AG04449 (cell line): Measurements from ENCODE around the gene IGSF23.
"Not testable (repeated sequence)": the region's sequence is repeated elsewhere in the genome, so short reads cannot be mapped to it uniquely, and the experiment has no call there.

Experiments
- CTCF ChIA-PET: fragments of 350-600 bp; formaldehyde crosslinking; extraction: SDS; loops from one replicate; lab custom pipeline; 2021; ENCODE audit warnings: antibody characterized with exemption; lab: Yijun Ruan, JAX
- POLR2A ChIA-PET: fragments of 400-600, 350-600 bp; formaldehyde crosslinking; extraction: SDS; loops from one replicate; lab custom pipeline; 2020; ENCODE audit warnings: antibody characterized with exemption, inconsistent platforms; lab: Yijun Ruan, JAX
- DNase-seq: peaks from one replicate; pipeline ENCODE4 v3.0.0-alpha.2; 2010; ENCODE audit warnings: low read depth, low spot score
- H3K4me3 ChIP-seq: 2 replicates; pipeline ENCODE4 v1.5.1; 2011; ENCODE audit warnings: low read depth, mild to moderate bottlenecking, control low read depth, low read length
- CTCF ChIP-seq: IDR thresholded peaks from one replicate; pipeline ENCODE4 v1.5.1; 2011; ENCODE audit warnings: mild to moderate bottlenecking, moderate library complexity, low read length, control low read depth, inconsistent platforms; ENCODE audit not compliant: insufficient read depth; ENCODE audit errors: missing control alignments

IGSF23 gene

GRCh38 chr19:44677019-44677811 is 63.9 kb downstream of the IGSF23 start:
- ChIA-PET CTCF (interaction anchor here (0.6 to 7.8 kb wide), 7 partner anchors 12 to 159 kb away, joined by 3 to 43 read pairs (median 5); no protein-coding TSS in a partner anchor), POLR2A (interaction anchor here (0.5 to 0.8 kb wide), 2 partner anchors 10 to 32 kb away, joined by 3 read pairs; no protein-coding TSS in a partner anchor)
- peak; percentile 42 for DNase-seq
- H3K4me3 ChIP-seq, result no peak overlapping the region
- TF ChIP-seq CTCF, result no peak

DNA sequence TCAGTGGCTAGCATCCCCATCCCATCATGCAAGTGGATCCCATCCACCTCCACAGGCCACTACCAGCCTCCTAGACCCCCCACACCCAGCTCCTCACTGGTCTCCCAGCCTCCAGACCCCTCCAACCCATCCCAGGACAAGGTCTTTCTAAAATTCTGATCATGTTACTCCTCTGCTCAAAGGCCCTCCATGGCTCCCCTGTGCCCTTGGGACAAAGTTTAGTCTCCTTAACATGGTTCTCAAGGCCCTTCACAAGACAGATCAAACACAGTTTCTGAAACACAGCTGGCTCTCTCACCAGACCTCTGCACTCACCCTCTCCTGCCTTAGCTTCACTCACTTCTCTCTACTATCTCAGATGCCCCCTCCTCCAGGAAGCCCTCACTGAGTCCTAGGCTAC is 67.2 kb downstream of the IGSF23 start:
- POLR2A ChIA-PET, result no interaction called here
- no peak for DNase-seq
- no peak for TF ChIP-seq CTCF
- CTCF ChIA-PET, result interaction anchor here (2.5 kb wide), 1 partner anchor 9 kb away, joined by 15 read pairs; no protein-coding TSS in a partner anchor
- no peak overlapping the region for H3K4me3 ChIP-seq

DNA sequence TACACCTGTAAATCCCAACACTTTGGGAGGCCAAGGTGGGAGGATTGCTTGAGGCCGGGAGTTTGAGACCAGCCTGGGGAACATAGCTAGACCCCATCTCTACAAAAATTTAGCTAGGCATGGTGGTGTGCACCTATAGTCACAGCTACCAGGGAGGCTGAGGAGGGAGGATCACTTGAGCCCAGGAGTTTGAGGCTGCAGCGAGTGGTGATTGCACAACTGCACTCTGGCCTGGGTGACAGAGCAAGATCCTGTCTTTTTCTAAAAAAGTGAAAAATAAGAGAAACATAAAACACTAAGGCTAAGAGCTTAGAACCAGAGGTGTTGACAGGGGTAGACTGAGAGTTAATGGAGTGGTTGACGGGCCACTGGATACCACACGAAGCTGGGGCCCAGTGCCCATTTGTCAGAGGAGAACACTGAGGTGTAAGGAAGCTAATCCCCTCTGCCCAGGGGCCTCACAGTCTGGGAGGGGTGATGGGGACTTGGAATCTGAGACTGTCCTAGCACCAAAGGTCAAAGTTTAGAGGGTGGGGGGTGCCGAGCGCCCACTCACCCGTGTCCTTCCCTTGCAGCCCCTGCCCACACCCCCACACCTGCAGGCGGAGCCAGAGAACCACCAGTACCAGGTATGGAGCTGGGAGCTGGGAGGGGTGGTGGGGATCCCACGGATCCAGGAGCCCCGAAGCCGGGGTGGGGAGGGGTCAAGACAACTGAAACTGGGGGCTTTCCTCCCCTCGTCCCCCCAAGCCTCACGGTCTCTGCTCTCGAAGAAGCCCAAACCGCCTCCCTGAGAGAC is 68.8 kb downstream of the IGSF23 start:
- no peak for DNase-seq
- ChIA-PET CTCF (interaction anchor here (0.6 to 2.5 kb wide), 5 partner anchors 8 to 111 kb away, joined by 3 to 15 read pairs (median 4); no protein-coding TSS in a partner anchor), POLR2A (no interaction called here)
- TF ChIP-seq CTCF, result no peak
- H3K4me3 ChIP-seq, result no peak overlapping the region

GRCh38 chr19:44682807-44683206 is 69.4 kb downstream of the IGSF23 start:
- no peak for TF ChIP-seq CTCF
- H3K4me3 ChIP-seq, result no peak overlapping the region
- ChIA-PET POLR2A (no interaction called here), CTCF (interaction anchor here (0.6 to 1.7 kb wide), 4 partner anchors 20 to 112 kb away, joined by 3 to 6 read pairs (median 4); no protein-coding TSS in a partner anchor)
- no peak for DNase-seq

DNA sequence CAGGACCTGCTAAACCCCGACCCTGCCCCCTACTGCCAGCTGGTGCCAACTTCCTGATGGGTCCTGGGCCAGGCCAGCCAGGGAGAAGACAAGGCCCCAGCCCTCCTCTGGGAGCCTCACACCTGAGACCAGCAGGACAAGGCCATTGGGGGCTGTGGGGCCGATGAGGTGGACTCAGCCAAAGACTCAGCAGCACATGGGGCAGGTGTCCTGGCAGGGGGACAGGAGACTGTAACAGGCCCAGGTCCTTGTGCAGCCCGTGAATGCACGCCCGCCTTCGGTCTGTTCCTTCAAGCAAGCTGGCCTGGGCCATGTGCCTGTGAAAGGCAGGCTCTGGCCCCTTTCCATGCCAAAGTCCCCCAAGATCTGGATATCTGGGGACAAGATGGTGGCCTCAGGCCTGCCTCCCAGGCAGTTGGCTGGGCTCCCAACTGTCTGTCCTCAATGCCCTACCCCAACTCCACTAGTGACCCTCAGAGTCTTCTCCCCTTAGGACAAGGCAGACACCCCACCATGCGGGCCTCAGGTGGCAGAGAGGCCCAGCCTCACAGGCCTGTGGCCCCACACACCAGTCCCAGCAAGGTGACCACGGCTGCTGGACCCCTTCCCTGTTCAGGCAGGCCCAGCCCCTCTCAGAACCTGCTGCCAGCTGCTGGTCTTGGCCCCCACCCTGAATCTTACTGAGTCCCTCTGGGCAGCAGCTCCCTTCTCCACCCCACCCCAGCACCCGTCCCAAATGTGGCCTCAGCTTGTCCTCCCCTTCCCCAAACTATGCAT is 70.3 kb downstream of the IGSF23 start:
- DNase-seq, result no peak
- no peak for TF ChIP-seq CTCF
- no peak overlapping the region for H3K4me3 ChIP-seq
- ChIA-PET CTCF (interaction anchor here (0.9 to 1.4 kb wide), 2 partner anchors 39 to 41 kb away, joined by 3 read pairs; no protein-coding TSS in a partner anchor), POLR2A (no interaction called here)

- H3K4me3 ChIP-seq, DNase-seq, POLR2A ChIA-PET: not testable (repeated sequence)
- CTCF ChIA-PET, result interaction anchor here (0.9 kb wide), 1 partner anchor 40 kb away, joined by 3 read pairs; no protein-coding TSS in a partner anchor
These were observed 71.0 kb downstream of the IGSF23 start for GRCh38 chr19:44684396-44684795.
